ENCODE results near the gene IL3RA. TPM values are rescaled to one million over a fixed set of nuclear protein-coding genes. Genes with fewer than 3 reads are reported as not detected.

IL3RA gene
- total RNA-seq, 1 experiment from 2014 or later = 0.49 TPM

DNA sequence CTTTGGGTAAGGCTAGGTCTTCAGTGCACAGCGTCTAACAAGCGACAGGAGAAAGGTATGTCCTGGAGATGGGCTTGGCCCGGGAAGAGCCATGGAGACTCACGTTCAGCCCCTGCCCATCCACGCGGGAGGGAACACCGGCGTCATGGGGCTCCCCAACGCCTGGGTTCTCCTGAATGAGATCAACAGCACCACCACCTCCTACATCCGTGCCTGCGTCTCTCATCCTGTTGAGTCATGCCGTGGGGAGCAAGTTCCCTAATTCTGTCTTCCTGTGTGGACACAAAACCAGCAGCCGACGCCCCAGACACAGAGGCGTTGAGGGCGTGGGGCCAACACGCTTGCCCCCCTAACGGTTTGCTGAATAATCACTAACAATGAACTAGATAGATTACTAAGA, 20.1 kb upstream of the IL3RA start:
- H3K4me1 ChIP-seq (ENCODE audit: insufficient read depth, low read length, poor library complexity, severe bottlenecking) = no peaks in the 10 kb centered on the region
- TF ChIP-seq EZH2 (IDR thresholded peaks at IDR 0.05; ENCODE audit: borderline replicate concordance, low read depth, low read length, poor library complexity, severe bottlenecking) = no peak
- TF ChIP-seq, protein P1, sequence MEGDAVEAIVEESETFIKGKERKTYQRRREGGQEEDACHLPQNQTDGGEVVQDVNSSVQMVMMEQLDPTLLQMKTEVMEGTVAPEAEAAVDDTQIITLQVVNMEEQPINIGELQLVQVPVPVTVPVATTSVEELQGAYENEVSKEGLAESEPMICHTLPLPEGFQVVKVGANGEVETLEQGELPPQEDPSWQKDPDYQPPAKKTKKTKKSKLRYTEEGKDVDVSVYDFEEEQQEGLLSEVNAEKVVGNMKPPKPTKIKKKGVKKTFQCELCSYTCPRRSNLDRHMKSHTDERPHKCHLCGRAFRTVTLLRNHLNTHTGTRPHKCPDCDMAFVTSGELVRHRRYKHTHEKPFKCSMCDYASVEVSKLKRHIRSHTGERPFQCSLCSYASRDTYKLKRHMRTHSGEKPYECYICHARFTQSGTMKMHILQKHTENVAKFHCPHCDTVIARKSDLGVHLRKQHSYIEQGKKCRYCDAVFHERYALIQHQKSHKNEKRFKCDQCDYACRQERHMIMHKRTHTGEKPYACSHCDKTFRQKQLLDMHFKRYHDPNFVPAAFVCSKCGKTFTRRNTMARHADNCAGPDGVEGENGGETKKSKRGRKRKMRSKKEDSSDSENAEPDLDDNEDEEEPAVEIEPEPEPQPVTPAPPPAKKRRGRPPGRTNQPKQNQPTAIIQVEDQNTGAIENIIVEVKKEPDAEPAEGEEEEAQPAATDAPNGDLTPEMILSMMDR (conservative IDR thresholded peaks at IDR 0.05; ENCODE audit: low read depth, low read length) = no peak
- intact Hi-C loops (cut with micrococcal nuclease; ENCODE audit: unreplicated experiment) = no loop called here
- ChIA-PET CTCF (no interaction called here), POLR2A (ENCODE audit: low non-redundant PET) (no interaction called here)
- H3K36me3 ChIP-seq (ENCODE audit: insufficient read depth, low read length, poor library complexity, severe bottlenecking) = no peaks in the 10 kb centered on the region
- no TSS peak for BruUV-seq (replicated peaks)
- H3K4me3 ChIP-seq (ENCODE audit: low read depth, low read length, poor library complexity, severe bottlenecking) = no peak overlapping the region
- H3K27me3 ChIP-seq (replicated peaks; ENCODE audit: insufficient read depth, low read depth, low read length, poor library complexity) = no peaks in the 10 kb centered on the region
- H3K27ac ChIP-seq (ENCODE audit: low read depth, low read length, poor library complexity, severe bottlenecking) = no peak overlapping the region
- no peaks in the 10 kb centered on the region for H3K9me3 ChIP-seq (ENCODE audit: low read depth, low read length, poor library complexity, severe bottlenecking)
- DNase-seq (ENCODE audit: low spot score) = no peak

DNA sequence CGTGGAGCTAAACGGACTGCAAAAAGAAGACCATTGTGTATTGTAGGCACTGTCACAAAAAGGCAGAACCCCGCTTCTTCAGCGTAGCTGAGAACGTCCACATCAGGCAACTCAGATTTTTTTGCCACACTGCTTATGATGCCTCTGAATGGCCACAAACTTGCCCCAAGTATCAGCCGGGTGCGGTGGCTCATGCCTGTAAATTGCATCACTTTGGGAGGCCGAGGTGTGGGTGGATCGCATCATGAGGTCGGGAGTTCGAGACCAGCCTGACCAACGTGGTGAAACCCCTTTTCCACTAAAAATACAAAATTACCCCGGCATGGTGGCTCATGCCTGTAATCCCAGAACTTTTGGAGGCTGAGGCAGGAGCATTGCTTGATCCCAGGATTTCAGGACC, 14.9 kb upstream of the IL3RA start:
- intact Hi-C loops (cut with micrococcal nuclease; ENCODE audit: unreplicated experiment) = no loop called here
- no peak for DNase-seq (ENCODE audit: low spot score)
- no peaks in the 10 kb centered on the region for H3K9me3 ChIP-seq (ENCODE audit: low read depth, low read length, poor library complexity, severe bottlenecking)
- no TSS peak for BruUV-seq (replicated peaks)
- CTCF ChIA-PET = no interaction called here
- H3K27me3 ChIP-seq (replicated peaks; ENCODE audit: insufficient read depth, low read depth, low read length, poor library complexity) = no peaks in the 10 kb centered on the region
- no peak overlapping the region for H3K4me3 ChIP-seq (ENCODE audit: low read depth, low read length, poor library complexity, severe bottlenecking)
- no peaks in the 10 kb centered on the region for H3K36me3 ChIP-seq (ENCODE audit: insufficient read depth, low read length, poor library complexity, severe bottlenecking)
- no peaks in the 10 kb centered on the region for H3K4me1 ChIP-seq (ENCODE audit: insufficient read depth, low read length, poor library complexity, severe bottlenecking)
- POLR2A ChIA-PET (ENCODE audit: low non-redundant PET) = no interaction called here
- H3K27ac ChIP-seq (ENCODE audit: low read depth, low read length, poor library complexity, severe bottlenecking) = no peak overlapping the region
- TF ChIP-seq EZH2 (IDR thresholded peaks at IDR 0.05; ENCODE audit: borderline replicate concordance, low read depth, low read length, poor library complexity, severe bottlenecking) = no peak
- TF ChIP-seq, protein P1 (conservative IDR thresholded peaks at IDR 0.05; ENCODE audit: low read depth, low read length) = no peak

DNA sequence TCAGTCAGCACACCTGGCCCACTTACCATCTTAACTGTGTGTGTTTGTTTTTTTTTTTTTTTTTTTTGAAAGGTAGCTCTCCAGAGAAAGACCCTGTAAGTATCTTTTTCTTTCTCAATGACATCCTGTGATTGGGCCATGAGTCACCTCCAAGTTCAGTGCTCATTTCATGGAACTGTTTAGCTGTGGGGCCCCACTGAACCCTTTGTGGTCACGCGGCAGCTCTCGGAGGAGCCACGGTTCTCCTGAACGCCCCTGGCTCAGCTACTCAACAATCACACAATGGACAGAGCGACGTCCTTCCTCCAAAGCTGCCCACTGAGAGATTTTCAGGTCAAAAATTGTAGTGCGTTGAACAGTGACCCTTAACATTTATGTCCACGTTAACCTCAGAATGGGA, 14.2 kb upstream of the IL3RA start:
- intact Hi-C loops (cut with micrococcal nuclease; ENCODE audit: unreplicated experiment) = no loop called here
- H3K36me3 ChIP-seq (ENCODE audit: insufficient read depth, low read length, poor library complexity, severe bottlenecking) = no peaks in the 10 kb centered on the region
- no TSS peak for BruUV-seq (replicated peaks)
- POLR2A ChIA-PET (ENCODE audit: low non-redundant PET) = no interaction called here
- no peaks in the 10 kb centered on the region for H3K27me3 ChIP-seq (replicated peaks; ENCODE audit: insufficient read depth, low read depth, low read length, poor library complexity)
- CTCF ChIA-PET = no interaction called here
- H3K27ac ChIP-seq (ENCODE audit: low read depth, low read length, poor library complexity, severe bottlenecking) = no peak overlapping the region
- H3K9me3 ChIP-seq (ENCODE audit: low read depth, low read length, poor library complexity, severe bottlenecking) = no peaks in the 10 kb centered on the region
- H3K4me3 ChIP-seq (ENCODE audit: low read depth, low read length, poor library complexity, severe bottlenecking) = no peak overlapping the region
- TF ChIP-seq, protein P1 (conservative IDR thresholded peaks at IDR 0.05; ENCODE audit: low read depth, low read length) = no peak
- TF ChIP-seq EZH2 (IDR thresholded peaks at IDR 0.05; ENCODE audit: borderline replicate concordance, low read depth, low read length, poor library complexity, severe bottlenecking) = no peak
- no peaks in the 10 kb centered on the region for H3K4me1 ChIP-seq (ENCODE audit: insufficient read depth, low read length, poor library complexity, severe bottlenecking)
- DNase-seq (ENCODE audit: low spot score) = no peak

All from A673 (cell line).